Glutamatergic neuron (in vitro differentiated cells): ENCODE data around the gene CLIC5. TPM values are rescaled to one million over a fixed set of nuclear protein-coding genes. Genes with fewer than 3 reads are reported as not detected.

Experiments used
- DNase-seq: peaks from one replicate; pipeline ENCODE4 v3.0.0; 2022
- H3K27ac Mint-ChIP-seq: one replicate; pipeline ENCODE4 v1.8.0; 2020; ENCODE audit warnings: mild to moderate bottlenecking, mixed read lengths, inconsistent platforms; ENCODE audit not compliant: unreplicated experiment
- H3K27me3 Mint-ChIP-seq: one replicate; pipeline ENCODE4 v1.8.0; 2020; ENCODE audit warnings: mild to moderate bottlenecking, moderate library complexity, mixed read lengths, inconsistent platforms; ENCODE audit not compliant: unreplicated experiment
- H3K36me3 Mint-ChIP-seq: one replicate; pipeline ENCODE4 v1.8.0; 2020; ENCODE audit warnings: mild to moderate bottlenecking, mixed read lengths, inconsistent platforms; ENCODE audit not compliant: unreplicated experiment
- H3K4me1 Mint-ChIP-seq: one replicate; pipeline ENCODE4 v1.8.0; 2020; ENCODE audit warnings: mild to moderate bottlenecking, low read depth, mixed read lengths, inconsistent platforms; ENCODE audit not compliant: unreplicated experiment
- H3K4me3 Mint-ChIP-seq: one replicate; pipeline ENCODE4 v1.8.0; 2020; ENCODE audit warnings: mild to moderate bottlenecking, mixed read lengths, inconsistent platforms; ENCODE audit not compliant: unreplicated experiment
- H3K9me3 Mint-ChIP-seq: one replicate; pipeline ENCODE4 v1.8.0; 2020; ENCODE audit warnings: mild to moderate bottlenecking, moderate library complexity, mixed read lengths, inconsistent platforms; ENCODE audit not compliant: unreplicated experiment
- CTCF ChIP-seq: fragments of 200-600 bp; sonication (generic); IDR thresholded peaks from one replicate; pipeline ENCODE4 v1.5.0; 2021; ENCODE audit not compliant: partially characterized antibody, unreplicated experiment
- total RNA-seq: library from RNA; stranded (reverse); fragmentation: NEBNext Ultra II Directional; extraction: Animal tissue kit (Norgen Biotek cat#: 25700); gene quantifications from one replicate; pipeline ENCODE4 v1.2.1, GENCODE V29; 2021; ENCODE audit not compliant: unreplicated experiment

Gene CLIC5
- total RNA-seq, 1 donor from 2014 or later: not detected

- TF ChIP-seq CTCF: peak; percentile 21
- peak; percentile 73 for DNase-seq
- H3K4me1 Mint-ChIP-seq: peaks cover 7% of the 10 kb centered on the region
- no peaks in the 10 kb centered on the region for H3K9me3 Mint-ChIP-seq
- H3K27me3 Mint-ChIP-seq: no peaks in the 10 kb centered on the region
- no peak overlapping the region for H3K27ac Mint-ChIP-seq
- no peaks in the 10 kb centered on the region for H3K36me3 Mint-ChIP-seq
- H3K4me3 Mint-ChIP-seq: no peak overlapping the region
Measured at GRCh38 chr6:45922728-45923351, 92.8 kb downstream of the CLIC5 start.

GRCh38 chr6:45921691-45922281 lies 93.9 kb downstream of the CLIC5 start:
- H3K36me3 Mint-ChIP-seq: no peaks in the 10 kb centered on the region
- no peak for DNase-seq
- no peaks in the 10 kb centered on the region for H3K9me3 Mint-ChIP-seq
- peaks cover 3% of the 10 kb centered on the region for H3K4me1 Mint-ChIP-seq
- no peaks in the 10 kb centered on the region for H3K27me3 Mint-ChIP-seq
- H3K27ac Mint-ChIP-seq: no peak overlapping the region
- no peak overlapping the region for H3K4me3 Mint-ChIP-seq
- no peak for TF ChIP-seq CTCF

- Mint-ChIP-seq H3K27ac (no peak overlapping the region), H3K4me1 (no peaks in the 10 kb centered on the region), H3K9me3 (no peaks in the 10 kb centered on the region), H3K36me3 (no peaks in the 10 kb centered on the region), H3K4me3 (no peak overlapping the region), H3K27me3 (no peaks in the 10 kb centered on the region)
- DNase-seq: no peak
- no peak for TF ChIP-seq CTCF
Measured at GRCh38 chr6:45920819-45921511, 94.7 kb downstream of the CLIC5 start.

GRCh38 chr6:45917439-45917838 lies 98.2 kb downstream of the CLIC5 start:
- H3K4me1 Mint-ChIP-seq: no peaks in the 10 kb centered on the region
- no peak overlapping the region for H3K27ac Mint-ChIP-seq
- H3K36me3 Mint-ChIP-seq: peaks cover 4% of the 10 kb centered on the region
- no peaks in the 10 kb centered on the region for H3K27me3 Mint-ChIP-seq
- no peak overlapping the region for H3K4me3 Mint-ChIP-seq
- H3K9me3 Mint-ChIP-seq: no peaks in the 10 kb centered on the region
- TF ChIP-seq CTCF: no peak
- no peak for DNase-seq

- DNase-seq: no peak
- no peaks in the 10 kb centered on the region for H3K4me1 Mint-ChIP-seq
Measured at GRCh38 chr6:45916692-45917091, 99.0 kb downstream of the CLIC5 start.

More at GRCh38 chr6:45916692-45917091, 99.0 kb downstream of the CLIC5 start:
- Mint-ChIP-seq H3K27me3 (no peaks in the 10 kb centered on the region), H3K4me3 (no peak overlapping the region), H3K27ac (no peak overlapping the region), H3K9me3 (no peaks in the 10 kb centered on the region), H3K36me3 (peaks cover 4% of the 10 kb centered on the region)
- no peak for TF ChIP-seq CTCF
